H1 (cell line): ENCODE data around the gene ME3. TPM values are rescaled to one million over a fixed set of nuclear protein-coding genes. Genes with fewer than 3 reads are reported as not detected.

ENCODE experiments used
- CTCF ChIA-PET: fragments of 300-600 bp; sonication (Branson Sonifier 250); formaldehyde crosslinking; loops from one replicate; lab custom pipeline; 2021; ENCODE audit not compliant: partially characterized antibody; lab: Charles Lee
- POLR2A ChIA-PET: fragments of 300-600 bp; sonication (Branson Sonifier 250); formaldehyde crosslinking; loops from one replicate; lab custom pipeline; 2021; ENCODE audit warnings: inconsistent platforms; ENCODE audit not compliant: partially characterized antibody; lab: Charles Lee
- DNase-seq, 2 experiments: peaks; one replicate each; pipeline versions ENCODE4 v3.0.0 to v3.0.0-alpha.2; 2010 to 2022; ENCODE audit warnings: low spot score in 2 of 2, low read depth in 1 of 2, mixed read lengths in 1 of 2
- FAIRE-seq: peaks from 2 replicates; lab custom pipeline; 2011; peaks lifted over from hg19 to GRCh38; lab: Jason Lieb, UNC
- H2AFZ ChIP-seq: 2 replicates; pipeline ENCODE4 v1.8.1; 2012; ENCODE audit warnings: low read length, inconsistent platforms
- H2AK5ac ChIP-seq: 2 replicates; pipeline ENCODE4 v1.6.1; 2013; ENCODE audit warnings: low read depth, low read length
- H2BK120ac ChIP-seq: replicated peaks from 2 replicates; pipeline ENCODE3; 2013; ENCODE audit warnings: low read depth, low read length, inconsistent platforms
- H2BK12ac ChIP-seq: 2 replicates; pipeline ENCODE4 v1.6.1; 2013; ENCODE audit warnings: low read depth, low read length
- H2BK15ac ChIP-seq: 2 replicates; pipeline ENCODE4 v1.6.1; 2013; ENCODE audit warnings: low read length
- H2BK20ac ChIP-seq: 2 replicates; pipeline ENCODE4 v1.6.1; 2013; ENCODE audit warnings: low read length
- H2BK5ac ChIP-seq: 2 replicates; pipeline ENCODE4 v1.6.1; 2013; ENCODE audit warnings: low read depth, low read length
- H3K14ac ChIP-seq: 2 replicates; pipeline ENCODE4 v1.6.1; 2013; ENCODE audit warnings: inconsistent platforms; ENCODE audit not compliant: insufficient read length
- H3K18ac ChIP-seq: 2 replicates; pipeline ENCODE4 v1.6.1; 2013; ENCODE audit warnings: low read length; ENCODE audit errors: extremely low read depth
- H3K23ac ChIP-seq: 2 replicates; pipeline ENCODE4 v1.6.1; 2013; ENCODE audit warnings: inconsistent platforms; ENCODE audit not compliant: insufficient read length
- H3K23me2 ChIP-seq: 2 replicates; pipeline ENCODE4 v1.6.1; 2013; ENCODE audit warnings: low read depth, low read length
- H3K27ac ChIP-seq: 2 replicates; pipeline ENCODE4 v1.6.1; 2011; ENCODE audit warnings: low read depth, low read length, inconsistent platforms
- H3K27me3 ChIP-seq, 4 experiments: replicated peaks in 1 of 4; 1 replicate in 1 of 4; 2 replicates in 3 of 4; pipeline versions ENCODE4 v1.6.1 to v1.8.1; 2011 to 2013; ENCODE audit warnings: low read length in 3 of 4, mild to moderate bottlenecking in 3 of 4, inconsistent platforms in 2 of 4, mixed read lengths in 2 of 4, moderate library complexity in 1 of 4; ENCODE audit not compliant: control insufficient read depth in 3 of 4, insufficient read depth in 3 of 4; ENCODE audit errors: extremely low read depth in 1 of 4
- H3K36me3 ChIP-seq, 4 experiments: 2 replicates each; pipeline versions ENCODE4 v1.6.1 to v1.8.1; 2011 to 2013; ENCODE audit warnings: mild to moderate bottlenecking in 4 of 4, low read length in 3 of 4, moderate library complexity in 2 of 4, control low read depth in 1 of 4, inconsistent platforms in 1 of 4; ENCODE audit not compliant: insufficient read depth in 4 of 4, control insufficient read depth in 2 of 4
- H3K4ac ChIP-seq: replicated peaks from 2 replicates; pipeline ENCODE3; 2013; ENCODE audit warnings: low read length, low read depth, mixed read lengths, inconsistent platforms; ENCODE audit not compliant: insufficient read length
- H3K4me1 ChIP-seq, 4 experiments: replicated peaks in 1 of 4; 1 replicate in 1 of 4; 2 replicates in 3 of 4; pipeline versions ENCODE4 v1.6.1 to v1.8.1; 2011 to 2013; ENCODE audit warnings: low read length in 3 of 4, inconsistent platforms in 2 of 4, mixed read lengths in 1 of 4; ENCODE audit not compliant: insufficient read depth in 4 of 4, control insufficient read depth in 3 of 4
- H3K4me2 ChIP-seq, 2 experiments: 2 replicates each; pipeline versions ENCODE4 v1.6.1 to v1.8.1; 2011 to 2013; ENCODE audit warnings: low read depth in 2 of 2, low read length in 2 of 2, control low read depth in 1 of 2, inconsistent platforms in 1 of 2, mild to moderate bottlenecking in 1 of 2; ENCODE audit not compliant: insufficient read depth in 1 of 2
- H3K4me3 ChIP-seq, 4 experiments: fragments of 200-600, 300-600 bp in 1 of 4; sonication (generic), shearing (Covaris generic), sonication (Bioruptor Twin) in 1 of 4; 2 replicates each; pipeline versions ENCODE4 v1.5.1 to v1.8.1; 2011 to 2016; ENCODE audit warnings: low read length in 4 of 4, low read depth in 3 of 4, control low read depth in 2 of 4, inconsistent platforms in 2 of 4, mild to moderate bottlenecking in 2 of 4, mixed read lengths in 1 of 4, moderate library complexity in 1 of 4; ENCODE audit not compliant: insufficient read depth in 2 of 4; ENCODE audit errors: extremely low read depth in 1 of 4
- H3K56ac ChIP-seq: replicated peaks from 2 replicates; pipeline ENCODE3; 2013; ENCODE audit warnings: low read depth, mild to moderate bottlenecking, mixed read lengths, low read length, inconsistent platforms; ENCODE audit not compliant: insufficient read length
- H3K79me1 ChIP-seq: 2 replicates; pipeline ENCODE4 v1.6.1; 2013; ENCODE audit warnings: low read depth, low read length, control low read depth
- H3K79me2 ChIP-seq, 2 experiments: 2 replicates each; pipeline versions ENCODE4 v1.6.1 to v1.8.1; 2012 to 2013; ENCODE audit warnings: low read length in 2 of 2, mild to moderate bottlenecking in 2 of 2, inconsistent platforms in 1 of 2; ENCODE audit not compliant: insufficient read depth in 2 of 2, control insufficient read depth in 1 of 2
- H3K9ac ChIP-seq, 4 experiments: replicated peaks in 1 of 4; 1 replicate in 1 of 4; 2 replicates in 3 of 4; pipeline versions ENCODE4 v1.6.1 to v1.8.1; 2011 to 2013; ENCODE audit warnings: low read depth in 3 of 4, low read length in 3 of 4, control low read depth in 2 of 4, mild to moderate bottlenecking in 2 of 4, moderate library complexity in 2 of 4, inconsistent platforms in 1 of 4; ENCODE audit errors: extremely low read depth in 1 of 4
- H3K9me3 ChIP-seq, 2 experiments: 2 replicates each; pipeline versions ENCODE4 v1.6.1 to v1.8.1; 2012 to 2013; ENCODE audit warnings: mild to moderate bottlenecking in 2 of 2, moderate library complexity in 2 of 2, control low read depth in 1 of 2, inconsistent platforms in 1 of 2, low read depth in 1 of 2, low read length in 1 of 2, mixed read lengths in 1 of 2; ENCODE audit not compliant: insufficient read depth in 2 of 2
- H4K20me1 ChIP-seq, 2 experiments: replicated peaks in 1 of 2; 2 replicates each; pipeline versions ENCODE3 to v1.8.1; 2011 to 2013; ENCODE audit warnings: inconsistent platforms in 2 of 2, low read length in 2 of 2, mild to moderate bottlenecking in 1 of 2; ENCODE audit not compliant: insufficient read depth in 2 of 2, control insufficient read depth in 1 of 2
- H4K5ac ChIP-seq: 2 replicates; pipeline ENCODE4 v1.6.1; 2013; ENCODE audit warnings: low read length, low read depth, mixed read lengths, inconsistent platforms; ENCODE audit not compliant: insufficient read length
- H4K8ac ChIP-seq: 2 replicates; pipeline ENCODE4 v1.8.0; 2013; ENCODE audit warnings: mild to moderate bottlenecking, moderate library complexity, low read length, inconsistent platforms; ENCODE audit not compliant: insufficient read depth; ENCODE audit errors: extremely low read depth
- H4K91ac ChIP-seq: replicated peaks from 2 replicates; pipeline ENCODE3; 2013; ENCODE audit warnings: low read length, mixed read lengths, inconsistent platforms; ENCODE audit not compliant: insufficient read length
- BRCA1 ChIP-seq: IDR thresholded peaks from 2 replicates; pipeline ENCODE4 v1.6.1; 2012; ENCODE audit warnings: low read depth, low read length, improper control_type of control experiment
- CBX5 ChIP-seq: fragments of 300-800, 300-1000 bp; sonication (generic); IDR thresholded peaks from 2 replicates; pipeline ENCODE4 v1.7.1; 2016; ENCODE audit warnings: antibody characterized with exemption, low read length, low read depth
- CEBPB ChIP-seq: IDR thresholded peaks from 2 replicates; pipeline ENCODE4 v1.6.1; 2012; ENCODE audit warnings: low read depth, low read length
- CHD2 ChIP-seq: IDR thresholded peaks from 2 replicates; pipeline ENCODE4 v1.6.1; 2012; ENCODE audit warnings: low read length, improper control_type of control experiment
- CREB1 ChIP-seq: IDR thresholded peaks from 2 replicates; pipeline ENCODE4 v1.6.1; 2012; ENCODE audit warnings: inconsistent platforms
- CTCF ChIP-seq, 3 experiments: IDR thresholded peaks; 1 replicate in 2 of 3; 2 replicates in 1 of 3; pipeline versions ENCODE4 v1.5.1 to v1.6.1; 2011; ENCODE audit warnings: low read length in 3 of 3, mild to moderate bottlenecking in 3 of 3, inconsistent platforms in 2 of 3, low read depth in 1 of 3, moderate library complexity in 1 of 3; ENCODE audit not compliant: insufficient read depth in 1 of 3; ENCODE audit errors: control extremely low read depth in 1 of 3
- EGR1 ChIP-seq: IDR thresholded peaks from 2 replicates; pipeline ENCODE4 v1.6.1; 2011; ENCODE audit warnings: low read depth, low read length, borderline replicate concordance
- GTF2F1 ChIP-seq: IDR thresholded peaks from 2 replicates; pipeline ENCODE4 v1.6.1; 2012; ENCODE audit warnings: low read depth, low read length, improper control_type of control experiment, borderline replicate concordance
- MAX ChIP-seq: IDR thresholded peaks from 2 replicates; pipeline ENCODE4 v1.6.1; 2012; ENCODE audit warnings: inconsistent platforms
- POU5F1 ChIP-seq: IDR thresholded peaks from 2 replicates; pipeline ENCODE4 v1.6.1; 2011; ENCODE audit warnings: low read depth, mild to moderate bottlenecking, low read length, moderate library complexity
- SRF ChIP-seq: IDR thresholded peaks from 2 replicates; pipeline ENCODE4 v1.6.1; 2011; ENCODE audit warnings: mild to moderate bottlenecking, low read depth, low read length, moderate library complexity
- WGBS, 2 experiments: shearing (Covaris generic) in 1 of 2; methylation state at CpG; one replicate each; pipeline versions ENCODE4 v1.1.6 to v1.1.7; 2013 to 2015; ENCODE audit warnings: low lambda C conversion rate in 2 of 2, mixed read lengths in 2 of 2, inconsistent platforms in 1 of 2, low coverage in 1 of 2, missing lambda C conversion rate in 1 of 2; ENCODE audit not compliant: insufficient replicate concordance in 2 of 2, insufficient coverage in 1 of 2, insufficient read length in 1 of 2; ENCODE audit errors: extremely low coverage in 1 of 2, missing lambda C conversion rate in 1 of 2; 5-methylcytosine and 5-hydroxymethylcytosine counted together
- polyA plus RNA-seq, 7 experiments: library from polyadenylated mRNA; depleted of rRNA in 3 of 7; stranded (reverse) in 5 of 7; unstranded in 2 of 7; fragments of >200 nt in 5 of 7; fragments of 200-250 nt in 2 of 7; gene quantifications; 1 replicate in 5 of 7; 2 replicates in 1 of 7; 4 replicates in 1 of 7; pipeline versions ENCODE4 v1.2.1 to v1.2.3, GENCODE V29; 2011 to 2013; ENCODE audit warnings: missing spikeins in 2 of 7, mixed read lengths in 2 of 7
- total RNA-seq: library from RNA; stranded (reverse); fragmentation: NEBNext Ultra II Directional; extraction: Animal tissue kit (Norgen Biotek cat#: 25700); gene quantifications from 2 replicates; pipeline ENCODE4 v1.2.1, GENCODE V29; 2021

The ME3 gene
- total and polyA plus RNA-seq, 2 of the 8 experiments (the other 6 are each of a cell fraction or from before 2014, with no cell fraction given): 1.5 to 2.8 TPM

- H3K56ac ChIP-seq: no peak overlapping the region
- H3K9me3 ChIP-seq: no peaks in the 10 kb centered on the region
- H3K23me2 ChIP-seq: no peaks in the 10 kb centered on the region; the same call in 1 of the 2 replicates
- ChIA-PET POLR2A (no interaction called here), CTCF (no interaction called here)
- DNase-seq (no peak), FAIRE-seq (no peak)
- no peaks in the 10 kb centered on the region for H4K20me1 ChIP-seq
- no peak overlapping the region for H3K4ac ChIP-seq
- no peak overlapping the region for H2BK120ac ChIP-seq
- no peak overlapping the region for H3K9ac ChIP-seq
- no peak overlapping the region for H2AFZ ChIP-seq
- WGBS, 2 experiments: 89% methylated on average over 3 of the region's 3 CpGs; no CpG with 5 or more reads in 1 of the 2 experiments
- H3K79me2 ChIP-seq: no peaks in the 10 kb centered on the region
- no peak overlapping the region for H2AK5ac ChIP-seq
- no peak overlapping the region for H2BK20ac ChIP-seq
- peaks cover 0 to 9% (median 2%) of the 10 kb centered on the region in 4 experiments; a peak in 3 of 7 replicates for H3K4me1 ChIP-seq
- H3K4me3 ChIP-seq: no peak overlapping the region
- no peaks in the 10 kb centered on the region for H3K36me3 ChIP-seq
- no peak overlapping the region for H4K8ac ChIP-seq
- H2BK5ac ChIP-seq: no peak overlapping the region
- no peak overlapping the region for H3K4me2 ChIP-seq
- no peaks in the 10 kb centered on the region for H3K27me3 ChIP-seq
- no peak overlapping the region for H3K18ac ChIP-seq
- no peak overlapping the region for H3K14ac ChIP-seq
- H2BK15ac ChIP-seq: no peak overlapping the region
- H4K91ac ChIP-seq: no peak overlapping the region
- H2BK12ac ChIP-seq: no peak overlapping the region
- H3K79me1 ChIP-seq: no peaks in the 10 kb centered on the region
- no peak overlapping the region for H3K23ac ChIP-seq
- H3K27ac ChIP-seq: no peak overlapping the region
- no peak overlapping the region for H4K5ac ChIP-seq
- TF ChIP-seq CHD2: no peak
- TF ChIP-seq MAX: no peak
- TF ChIP-seq CBX5: no peak
- TF ChIP-seq CREB1: no peak
- TF ChIP-seq POU5F1: no peak
- TF ChIP-seq CEBPB: no peak
- TF ChIP-seq BRCA1: no peak
- no peak for TF ChIP-seq CTCF (IDR thresholded peaks at IDR 0.05; ENCODE audit: control extremely low read depth in 1 of 3, insufficient read depth in 1 of 3, low read depth in 1 of 3, low read length in 3 of 3)
- no peak for TF ChIP-seq SRF
- no peak for TF ChIP-seq GTF2F1
- no peak for TF ChIP-seq EGR1
Measured at GRCh38 chr11:86500500-86501140, 171.8 kb downstream of the ME3 start.
